Stimulated activated CD8-positive, alpha-beta memory T cell treated with anti-CD3 and anti-CD28 coated beads, Interleukin-4, amount 100 ng/mL, for 48 hours (primary cell): ENCODE measurements around the gene ZNF638.

Experiments used
- DNase-seq: peaks from one replicate; pipeline ENCODE4 v3.0.0-alpha.2; 2020

ZNF638 gene

GRCh38 chr2:71457123-71457915 is 125.7 kb downstream of the ZNF638 start:
- no peak for DNase-seq

DNA sequence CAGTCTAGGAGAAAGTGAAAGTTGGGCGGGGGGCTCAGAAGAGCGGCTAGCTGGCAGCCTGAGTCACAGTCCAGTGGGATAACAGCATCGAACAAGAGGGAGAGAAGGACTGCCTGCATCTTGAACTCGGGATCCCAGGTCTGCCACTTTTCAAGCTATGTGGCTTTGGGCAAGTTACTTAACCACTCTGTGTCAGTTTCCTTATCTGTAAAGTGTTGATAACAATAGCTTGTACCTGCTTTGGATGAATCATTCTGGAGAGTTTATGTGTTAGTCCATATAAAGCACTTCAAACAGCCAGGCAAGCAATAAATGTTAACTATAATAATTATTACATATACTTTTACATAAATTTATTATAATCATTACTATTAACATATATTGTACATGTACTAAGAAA is 126.3 kb downstream of the ZNF638 start:
- DNase-seq = no peak

DNA sequence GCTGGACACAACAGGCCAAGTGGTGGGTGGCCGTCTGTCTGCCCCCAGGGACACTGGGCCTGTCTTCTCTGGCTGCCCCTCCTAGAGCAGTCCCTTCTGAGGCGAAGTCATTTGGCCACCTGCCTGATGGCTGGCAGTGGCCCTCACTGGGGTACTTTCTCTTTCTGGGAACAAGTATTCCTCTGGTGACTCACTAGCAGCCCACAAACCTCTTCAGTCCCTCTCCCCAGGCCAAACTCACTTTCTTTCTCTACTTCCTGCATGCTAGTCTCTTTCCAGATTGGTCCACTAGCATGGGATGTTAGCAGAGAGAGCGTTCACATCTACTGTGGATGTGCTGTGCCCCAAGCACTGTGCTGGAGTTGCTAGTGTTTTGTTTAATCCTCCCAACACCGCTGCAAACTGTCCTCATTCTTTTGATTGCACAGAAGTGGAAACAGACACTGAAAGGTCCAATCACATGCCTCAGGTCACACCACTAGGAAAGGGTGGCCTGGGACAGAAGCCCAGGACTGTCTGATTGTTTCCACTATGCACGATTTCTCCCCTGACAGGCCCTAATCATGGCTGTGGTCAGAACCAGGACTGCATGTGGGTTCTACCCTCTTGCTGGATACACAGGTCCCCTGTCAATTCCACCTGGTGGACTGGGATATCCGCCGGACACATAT is 127.0 kb downstream of the ZNF638 start:
- DNase-seq = no peak

- no peak for DNase-seq
Observed at GRCh38 chr2:71459084-71459431, 127.5 kb downstream of the ZNF638 start.

DNA sequence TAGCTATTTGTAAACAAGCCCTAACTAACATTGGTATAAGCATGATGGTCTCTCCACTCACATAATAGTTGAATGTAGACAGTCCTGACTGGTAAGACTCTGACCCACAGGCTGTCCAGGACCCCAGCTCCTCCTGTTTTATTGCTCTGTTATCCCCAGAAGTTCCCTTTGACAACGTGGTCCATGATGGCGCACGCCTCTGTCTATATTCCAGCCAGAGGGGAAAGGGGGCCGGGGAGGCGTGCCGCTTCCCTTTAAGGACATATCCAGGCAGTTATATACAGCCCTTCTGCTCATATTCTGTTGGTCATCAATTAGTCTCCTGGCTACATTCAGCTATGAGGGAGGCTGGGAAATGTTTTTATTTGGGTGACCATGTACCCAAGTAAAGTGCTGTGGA is 128.5 kb downstream of the ZNF638 start:
- DNase-seq = no peak

DNA sequence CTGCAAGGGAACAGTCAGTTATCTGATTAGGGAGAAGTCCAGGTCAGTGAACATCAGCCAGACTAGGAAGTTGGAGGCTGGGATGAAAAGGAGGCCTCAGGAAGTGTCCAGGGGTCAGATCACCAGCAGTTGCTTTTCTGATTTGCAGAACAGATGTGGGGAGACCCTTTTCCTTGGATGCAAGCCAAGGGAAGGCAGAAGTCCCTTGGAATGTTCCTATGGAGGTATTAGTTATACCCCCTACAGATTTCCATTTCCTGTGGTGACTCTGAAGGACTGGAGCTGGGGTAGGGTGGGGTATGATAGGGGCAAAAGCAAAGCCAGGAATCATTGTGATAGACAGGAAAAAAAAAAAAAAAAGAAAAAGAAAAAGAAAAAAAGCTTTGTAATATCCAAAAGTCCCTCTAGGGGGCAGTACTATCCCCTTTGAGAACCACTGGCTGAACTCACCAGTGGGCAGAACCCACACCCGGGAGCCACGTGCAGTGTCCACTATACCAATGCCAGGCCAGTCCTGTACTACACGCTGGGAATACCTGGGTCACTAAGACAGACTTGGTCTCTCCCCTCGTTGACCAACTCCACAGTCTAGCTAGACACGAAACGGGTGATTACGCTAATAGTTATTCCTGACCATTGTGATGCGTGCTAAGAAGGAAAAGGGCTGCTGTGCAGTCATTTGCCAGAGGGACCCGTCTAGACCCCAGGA is 129.2 kb downstream of the ZNF638 start:
- no peak for DNase-seq

GRCh38 chr2:71461304-71461671 is 129.7 kb downstream of the ZNF638 start:
- DNase-seq = no peak

- DNase-seq = no peak
Observed at GRCh38 chr2:71462056-71462605, 130.5 kb downstream of the ZNF638 start.

GRCh38 chr2:71462641-71463341 is 131.2 kb downstream of the ZNF638 start:
- no peak for DNase-seq

DNA sequence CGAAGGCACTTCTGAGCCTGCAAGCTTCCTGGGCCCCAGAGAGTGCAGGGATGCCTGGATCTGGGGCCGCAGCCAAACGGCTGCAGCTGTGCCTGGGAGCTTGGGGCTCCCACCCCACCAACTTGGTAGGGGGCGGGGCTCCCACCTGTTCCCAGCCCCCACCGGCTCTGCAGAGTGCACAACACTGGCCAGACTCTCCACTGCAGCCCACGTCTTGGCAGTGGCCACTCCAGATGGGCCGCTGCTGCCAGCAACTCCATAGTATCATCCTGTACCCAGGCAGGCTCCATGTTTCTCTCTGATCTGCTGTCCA is 131.7 kb downstream of the ZNF638 start:
- DNase-seq = peak; percentile 14

DNA sequence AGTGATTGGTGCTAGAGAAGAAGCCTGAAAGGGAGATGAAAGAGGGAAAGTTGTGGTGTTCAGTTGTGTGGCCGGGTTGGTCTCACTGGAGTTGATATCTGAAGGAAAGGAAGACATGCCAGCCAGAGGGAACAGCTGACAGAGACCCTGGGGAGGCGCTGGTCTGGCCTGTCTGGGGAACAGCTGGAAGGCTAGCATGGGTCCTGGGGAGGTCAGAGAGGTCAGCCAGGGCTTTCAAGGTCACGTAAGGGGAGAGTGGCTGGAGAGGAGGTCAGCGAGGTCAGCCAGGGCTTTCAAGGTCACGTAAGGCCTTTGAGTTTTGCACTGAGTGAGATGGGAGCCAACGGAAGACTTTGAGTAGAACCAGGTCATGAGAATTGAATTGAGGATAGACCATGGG is 132.8 kb downstream of the ZNF638 start:
- peak; percentile 17 for DNase-seq

- no peak for DNase-seq
Observed at GRCh38 chr2:71465356-71465755, 133.8 kb downstream of the ZNF638 start.

DNA sequence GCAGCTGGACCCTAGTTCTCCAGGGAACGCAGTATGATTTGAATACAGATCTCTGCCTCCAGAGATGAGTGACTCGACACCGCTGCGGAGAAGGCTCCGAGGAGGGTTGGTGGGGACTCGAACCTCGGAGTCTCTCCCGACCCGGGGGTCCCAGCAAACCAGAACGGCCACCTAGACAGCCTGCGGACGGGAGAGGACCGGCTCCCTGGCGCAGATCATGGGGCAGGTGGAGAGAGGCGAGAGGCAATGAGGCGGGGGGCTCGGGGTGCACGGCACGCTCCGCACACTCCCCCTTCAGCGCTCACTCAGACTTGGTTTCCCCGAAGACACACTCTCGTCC is 134.3 kb downstream of the ZNF638 start:
- DNase-seq = no peak

- DNase-seq = no peak
Observed at GRCh38 chr2:71466301-71467179, 135.0 kb downstream of the ZNF638 start.

DNA sequence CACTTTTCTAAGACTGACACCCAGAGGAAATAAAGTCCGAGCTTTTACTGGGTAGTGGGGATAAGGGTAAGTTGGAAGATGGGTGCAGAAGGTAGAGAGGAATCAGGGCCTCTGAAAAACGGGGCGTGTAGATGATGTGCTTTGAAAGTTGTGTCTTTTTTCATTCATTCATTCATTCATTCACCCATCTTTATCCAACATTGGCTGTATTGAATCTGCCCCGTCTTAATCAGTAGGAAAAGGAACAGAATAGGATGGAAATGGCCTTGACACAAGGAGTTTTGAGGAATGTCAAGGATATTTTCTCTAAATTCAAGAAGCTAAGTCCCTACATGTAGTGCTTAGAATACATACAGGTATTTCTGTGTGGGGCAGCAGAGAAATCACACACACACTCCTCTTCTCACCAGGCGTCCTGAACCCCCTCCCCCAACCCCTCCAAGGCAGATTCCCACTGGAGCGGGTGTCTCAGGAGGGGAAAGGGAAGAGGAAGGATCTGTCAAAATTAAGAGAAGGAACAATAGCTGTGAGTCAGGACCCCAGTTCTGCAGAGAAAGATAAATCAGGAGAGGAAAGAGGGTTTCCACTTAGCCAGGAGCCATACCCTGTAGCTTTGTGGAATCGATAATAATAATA is 135.7 kb downstream of the ZNF638 start:
- DNase-seq = no peak

DNA sequence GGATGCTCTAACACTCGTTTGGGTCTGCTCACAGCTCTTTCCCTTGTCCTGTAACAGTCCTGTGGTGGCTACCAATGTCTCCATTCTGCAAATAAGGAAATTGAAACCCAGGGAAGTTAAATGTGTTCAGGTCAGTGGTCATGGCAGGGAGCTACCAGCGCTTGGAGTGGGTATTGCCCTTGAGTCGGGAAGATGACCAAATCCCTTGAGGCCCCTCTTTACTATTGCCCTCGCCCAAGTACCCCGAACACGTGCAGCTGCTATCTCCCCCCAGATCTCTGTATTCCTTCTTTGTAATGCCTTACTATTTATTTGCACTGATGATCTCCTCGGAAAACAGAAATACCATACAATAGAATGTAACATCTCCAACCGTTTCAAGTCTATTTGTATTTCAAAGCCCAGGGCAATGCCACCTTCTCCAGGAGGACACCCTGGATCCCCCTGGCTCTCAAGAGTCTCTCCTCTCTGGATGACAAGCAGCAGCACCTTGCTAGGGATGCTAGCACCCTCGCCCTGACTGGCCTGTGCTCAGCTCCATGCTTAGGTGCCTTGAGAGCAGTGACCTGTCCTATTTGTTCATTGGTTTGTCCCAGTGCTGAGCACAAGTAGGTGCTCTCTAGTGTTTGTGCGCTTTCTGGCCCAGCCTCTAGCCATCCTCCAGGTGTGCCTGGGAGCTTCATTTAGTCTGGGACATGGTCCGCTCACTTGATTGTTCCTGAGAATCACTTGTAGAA is 136.9 kb downstream of the ZNF638 start:
- no peak for DNase-seq

DNA sequence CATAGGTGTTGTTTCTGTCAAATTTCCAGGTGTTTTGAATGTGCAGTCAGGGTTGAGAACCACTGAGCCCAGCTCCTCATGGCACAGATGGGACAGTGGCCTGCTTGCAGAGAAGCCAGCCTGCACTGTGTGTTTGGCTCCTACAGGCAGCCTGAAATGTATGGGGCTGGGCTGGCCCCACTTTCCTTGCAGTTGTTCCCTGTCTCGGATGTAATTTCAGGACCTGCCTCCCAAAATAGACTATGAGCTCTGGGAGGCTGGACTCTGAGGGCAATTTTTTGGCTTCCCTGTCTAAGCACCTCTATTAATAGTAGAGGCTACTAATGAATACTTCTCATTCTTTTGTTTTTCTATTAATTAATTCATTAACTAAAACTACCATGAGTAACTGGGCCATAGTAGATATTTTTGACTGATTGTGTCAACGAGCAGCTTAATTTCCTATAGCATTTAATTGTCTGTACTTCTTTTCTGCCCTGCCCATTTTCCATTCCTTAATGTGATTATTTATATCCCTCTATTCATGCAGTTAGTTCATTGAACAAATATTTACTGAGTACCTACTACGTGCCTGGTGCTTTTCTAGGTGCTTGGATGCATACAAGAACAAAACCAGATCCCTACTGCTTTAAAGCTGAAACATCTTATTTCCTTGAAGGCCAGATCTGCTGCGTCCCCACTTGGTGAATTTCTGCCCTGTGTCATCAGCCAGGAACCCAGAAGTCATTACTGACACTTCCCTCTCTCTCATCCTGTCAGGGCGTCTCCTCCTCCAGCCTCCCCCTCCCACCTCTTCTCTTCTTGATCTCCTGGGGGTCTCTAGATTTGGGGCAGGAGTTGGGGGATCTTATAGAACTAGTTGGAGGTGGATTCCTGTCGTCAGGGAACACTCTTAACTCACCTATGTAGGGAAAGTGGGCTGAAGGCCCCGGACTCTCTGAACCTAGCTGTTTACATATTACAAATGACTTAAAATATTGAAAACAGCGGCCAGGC is 138.1 kb downstream of the ZNF638 start:
- DNase-seq = no peak

DNA sequence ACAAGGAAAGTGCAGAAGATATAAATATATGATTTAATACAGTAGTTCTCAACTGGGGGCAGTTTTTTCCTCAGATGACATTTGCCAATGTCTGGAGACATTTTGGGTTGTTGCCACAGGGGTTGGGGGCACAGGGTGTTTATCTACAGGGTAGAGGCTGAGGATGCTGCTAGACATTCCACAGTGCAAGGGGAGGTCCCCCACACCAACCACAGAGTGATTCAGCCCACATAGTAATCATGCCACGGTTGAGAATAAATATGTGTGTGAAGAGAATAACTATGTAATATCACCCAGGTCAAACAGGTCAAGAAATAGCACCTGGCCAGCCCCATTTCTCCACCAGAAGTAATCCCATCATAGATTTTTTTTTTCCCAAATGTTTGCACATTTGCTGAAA is 139.7 kb downstream of the ZNF638 start:
- DNase-seq = no peak

DNA sequence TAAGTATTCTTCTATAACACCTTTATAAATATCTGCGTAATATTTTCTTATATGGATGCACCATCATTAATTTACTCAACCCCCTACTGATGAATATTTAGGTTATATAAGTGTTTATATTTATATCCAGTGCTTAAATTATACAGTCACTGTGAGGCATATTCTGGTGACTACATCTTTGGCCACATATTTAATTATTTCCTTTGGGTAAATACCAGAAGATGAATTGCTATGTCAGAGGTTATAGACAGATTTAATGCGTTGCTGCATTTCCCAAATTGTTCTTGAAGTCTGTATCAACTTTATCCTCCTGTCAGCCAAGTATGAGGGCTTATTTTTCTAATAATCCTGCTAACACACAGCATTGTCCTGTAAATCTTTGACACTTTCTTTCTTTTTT is 140.4 kb downstream of the ZNF638 start:
- no peak for DNase-seq
